Endothelial cell of umbilical vein (primary cell): ENCODE measurements around the gene ADGRG3. TPM values are rescaled to one million over a fixed set of nuclear protein-coding genes. Genes with fewer than 3 reads are reported as not detected.

Source experiments
- BruUV-seq: library from RNA; stranded (reverse); fragments of 400-500 nt; replicated peaks from 2 replicates; lab custom pipeline; 2021; lab: Mats Ljungman, UMichigan
- CTCF ChIA-PET: fragments of 300-600, 350-600 bp; sonication (Branson Sonifier 250); formaldehyde crosslinking; loops from one replicate; lab custom pipeline; 2021; ENCODE audit warnings: antibody characterized with exemption, inconsistent platforms; lab: Charles Lee
- POLR2A ChIA-PET: fragments of 300-600, 350-600 bp; sonication (Branson Sonifier 250); formaldehyde crosslinking; loops from one replicate; lab custom pipeline; 2021; ENCODE audit warnings: antibody characterized with exemption, inconsistent platforms; lab: Charles Lee
- DNase-seq: peaks from one replicate; pipeline ENCODE4 v3.0.0-alpha.2; 2011; ENCODE audit warnings: low read depth, low spot score
- FAIRE-seq: peaks from 2 replicates; lab custom pipeline; 2011; peaks lifted over from hg19 to GRCh38; lab: Jason Lieb, UNC
- H2AFZ ChIP-seq: 2 replicates; pipeline ENCODE4 v1.6.0; 2012; ENCODE audit warnings: low read depth, low read length, control low read depth, inconsistent platforms
- H3K27ac ChIP-seq: 2 replicates; pipeline ENCODE4 v1.5.1; 2011; ENCODE audit warnings: low read depth, mild to moderate bottlenecking, control low read depth, low read length, moderate library complexity; ENCODE audit not compliant: insufficient read depth
- H3K27me3 ChIP-seq, 2 experiments: 2 replicates each; pipeline versions ENCODE4 v1.6.0 to v1.6.1; 2011; ENCODE audit warnings: low read length in 2 of 2, mixed read lengths in 1 of 2; ENCODE audit not compliant: control insufficient read depth in 2 of 2, insufficient read depth in 2 of 2
- H3K36me3 ChIP-seq, 2 experiments: 2 replicates in 1 of 2; 3 replicates in 1 of 2; pipeline ENCODE4 v1.5.1; 2011; ENCODE audit warnings: low read length in 2 of 2, mild to moderate bottlenecking in 1 of 2, moderate library complexity in 1 of 2; ENCODE audit not compliant: control insufficient read depth in 2 of 2, insufficient read depth in 2 of 2; ENCODE audit errors: extremely low read depth in 1 of 2
- H3K4me1 ChIP-seq: 3 replicates; pipeline ENCODE4 v1.5.1; 2011; ENCODE audit warnings: mild to moderate bottlenecking, low read length; ENCODE audit not compliant: control insufficient read depth, insufficient read depth; ENCODE audit errors: extremely low read depth
- H3K4me2 ChIP-seq: 2 replicates; pipeline ENCODE4 v1.6.1; 2011; ENCODE audit warnings: low read length, control low read depth, mixed read lengths; ENCODE audit not compliant: insufficient read depth
- H3K4me3 ChIP-seq, 3 experiments: fragments of 200-600 bp in 1 of 3; sonication (generic), shearing (Covaris generic) in 1 of 3; replicated peaks in 1 of 3; 2 replicates each; pipeline ENCODE4 v1.5.1; 2011 to 2016; ENCODE audit warnings: control low read depth in 3 of 3, low read length in 3 of 3, mild to moderate bottlenecking in 2 of 3, inconsistent platforms in 1 of 3, low read depth in 1 of 3, moderate library complexity in 1 of 3; ENCODE audit not compliant: insufficient read depth in 1 of 3
- H3K79me2 ChIP-seq: 2 replicates; pipeline ENCODE4 v1.6.0; 2012; ENCODE audit warnings: low read length, inconsistent platforms; ENCODE audit not compliant: control insufficient read depth, insufficient read depth
- H3K9ac ChIP-seq: replicated peaks from 2 replicates; pipeline ENCODE3; 2011; ENCODE audit warnings: low read length, control low read depth; ENCODE audit not compliant: insufficient read depth; ENCODE audit errors: extremely low read depth
- H3K9me1 ChIP-seq: replicated peaks from 3 replicates; pipeline ENCODE4 v1.6.0; 2011; ENCODE audit warnings: mild to moderate bottlenecking, low read length; ENCODE audit not compliant: control insufficient read depth, insufficient read depth; ENCODE audit errors: extremely low read depth
- H3K9me3 ChIP-seq: replicated peaks from 2 replicates; pipeline ENCODE4 v1.5.1; 2012; ENCODE audit warnings: low read length, inconsistent platforms; ENCODE audit not compliant: control insufficient read depth, insufficient read depth
- H4K20me1 ChIP-seq: replicated peaks from 2 replicates; pipeline ENCODE3; 2011; ENCODE audit warnings: mild to moderate bottlenecking, low read length; ENCODE audit not compliant: control insufficient read depth, insufficient read depth; ENCODE audit errors: extremely low read depth
- CTCF ChIP-seq, 2 donors: IDR thresholded peaks; 1 replicate in 1 of 2; 2 replicates in 1 of 2; pipeline ENCODE4 v1.5.1; 2011; ENCODE audit warnings: low read length in 2 of 2, mild to moderate bottlenecking in 2 of 2, moderate library complexity in 2 of 2, control low read depth in 1 of 2, inconsistent platforms in 1 of 2, low read depth in 1 of 2; ENCODE audit not compliant: insufficient read depth in 1 of 2; ENCODE audit errors: extremely low read depth in 1 of 2
- EZH2 ChIP-seq: IDR thresholded peaks from 2 replicates; pipeline ENCODE4 v1.6.1; 2012; ENCODE audit warnings: borderline replicate concordance, low read depth, mild to moderate bottlenecking, moderate library complexity, low read length, inconsistent platforms; ENCODE audit not compliant: severe bottlenecking
- GATA2 ChIP-seq: IDR thresholded peaks from 2 replicates; pipeline ENCODE4 v1.7.0; 2011; ENCODE audit warnings: low read depth, mild to moderate bottlenecking, moderate library complexity, mixed read lengths, low read length; ENCODE audit not compliant: insufficient read length, insufficient read depth
- JUN ChIP-seq: IDR thresholded peaks from 2 replicates; pipeline ENCODE4 v1.6.1; 2011; ENCODE audit warnings: borderline replicate concordance, low read depth; ENCODE audit not compliant: insufficient read length, insufficient read depth
- MAX ChIP-seq: IDR thresholded peaks from 2 replicates; pipeline ENCODE4 v1.6.1; 2011; ENCODE audit not compliant: insufficient read depth, insufficient read length
- MYC ChIP-seq: IDR thresholded peaks from one replicate; pipeline ENCODE4 v1.6.1; 2011; ENCODE audit warnings: mild to moderate bottlenecking, low read depth, low read length
- POLR2AphosphoS5 ChIP-seq: IDR thresholded peaks from 2 replicates; pipeline ENCODE4 v1.6.1; 2012; ENCODE audit warnings: low read depth, mild to moderate bottlenecking, control low read depth, low read length, moderate library complexity; ENCODE audit not compliant: insufficient read depth
- dilution Hi-C: fragments of 300-500 bp; cut with MboI; formaldehyde crosslinking; loops from one replicate; pipeline ENCODE4 v1.15.0; 2019; ENCODE audit warnings: low sequenced_read_pairs; ENCODE audit not compliant: extremely low pct_ligation_motif_present
- intact Hi-C: fragments of 100-400 bp; cut with micrococcal nuclease; formaldehyde crosslinking; loops from one replicate; pipeline ENCODE4 v1.10.0; 2022
- polyA plus RNA-seq, 4 experiments: library from polyadenylated mRNA; depleted of rRNA in 3 of 4; stranded (reverse) in 3 of 4; unstranded in 1 of 4; fragments of >200 nt; gene quantifications; 2 replicates each; pipeline versions ENCODE4 v1.2.1 to v1.2.3, GENCODE V29; 2011 to 2012; ENCODE audit warnings: missing spikeins in 1 of 4
- total RNA-seq: library from RNA; stranded (reverse); gene quantifications from 2 replicates; pipeline ENCODE4 v1.2.3, GENCODE V29; 2021

ADGRG3 gene
- total and polyA plus RNA-seq, 2 donors (not counting 3 experiments of a cell fraction or from before 2014, with no cell fraction given), result not detected

- no peak overlapping the region for H3K9ac ChIP-seq
- no peaks in the 10 kb centered on the region for H3K9me1 ChIP-seq
- intact Hi-C loops (loop anchor here (10.0 kb wide), 1 partner anchor 392 kb away; the partner anchor contains the start of gene CFAP20), dilution Hi-C loops (no loop called here)
- no peak overlapping the region for H3K4me3 ChIP-seq
- FAIRE-seq (no peak), DNase-seq (no peak)
- no peaks in the 10 kb centered on the region for H3K27me3 ChIP-seq
- ChIA-PET CTCF (interaction anchor here (1.8 kb wide), 1 partner anchor 10 kb away, joined by 8 read pairs; no protein-coding TSS in a partner anchor), POLR2A (no interaction called here)
- H3K9me3 ChIP-seq, result no peaks in the 10 kb centered on the region
- no peak overlapping the region for H3K4me2 ChIP-seq
- no peak overlapping the region for H2AFZ ChIP-seq
- H4K20me1 ChIP-seq, result no peaks in the 10 kb centered on the region
- no peaks in the 10 kb centered on the region for H3K79me2 ChIP-seq
- no TSS peak for BruUV-seq
- no peak for TF ChIP-seq MYC
- no peak for TF ChIP-seq JUN
- TF ChIP-seq POLR2AphosphoS5, result no peak
- TF ChIP-seq MAX, result no peak
- TF ChIP-seq CTCF (IDR thresholded peaks at IDR 0.05; ENCODE audit: extremely low read depth in 1 of 2, insufficient read depth in 1 of 2, low read depth in 1 of 2, low read length in 2 of 2), result no peak
- TF ChIP-seq EZH2, result no peak
- no peak for TF ChIP-seq GATA2
- no peaks in the 10 kb centered on the region for H3K36me3 ChIP-seq
- H3K4me1 ChIP-seq, result peaks cover 19% of the 10 kb centered on the region
- H3K27ac ChIP-seq, result no peak overlapping the region
These were observed 64.6 kb downstream of the ADGRG3 start for GRCh38 chr16:57732714-57733113.
